GM11168 (cell line): ENCODE results near the gene ARHGAP15.

ENCODE experiments used
- in situ Hi-C: fragments of 300-500 bp; cut with MboI; formaldehyde crosslinking; loops from one replicate; pipeline ENCODE4 v1.12.0; 2022; ENCODE audit warnings: low sequenced_read_pairs; ENCODE audit not compliant: unreplicated experiment

ARHGAP15 gene

GRCh38 chr2:143691121-143691520 lies 561.9 kb downstream of the ARHGAP15 start:
- in situ Hi-C loops: no loop called here

- in situ Hi-C loops: no loop called here
Measured at GRCh38 chr2:143692162-143692561, 562.9 kb downstream of the ARHGAP15 start.

- in situ Hi-C loops: no loop called here
Measured at GRCh38 chr2:143692967-143693366, 563.7 kb downstream of the ARHGAP15 start.

GRCh38 chr2:143694335-143694734 lies 565.1 kb downstream of the ARHGAP15 start:
- in situ Hi-C loops: no loop called here

- in situ Hi-C loops: no loop called here
Measured at GRCh38 chr2:143696651-143697050, 567.4 kb downstream of the ARHGAP15 start.

- in situ Hi-C loops: no loop called here
Measured at GRCh38 chr2:143697744-143698143, 568.5 kb downstream of the ARHGAP15 start.

- in situ Hi-C loops: no loop called here
Measured at GRCh38 chr2:143698352-143698751, 569.1 kb downstream of the ARHGAP15 start.

- in situ Hi-C loops: no loop called here
Measured at GRCh38 chr2:143698888-143699570, 569.8 kb downstream of the ARHGAP15 start.

GRCh38 chr2:143700865-143701264 lies 571.6 kb downstream of the ARHGAP15 start:
- in situ Hi-C loops: no loop called here

GRCh38 chr2:143701785-143702184 lies 572.6 kb downstream of the ARHGAP15 start:
- in situ Hi-C loops: no loop called here

- in situ Hi-C loops: no loop called here
Measured at GRCh38 chr2:143702931-143703330, 573.7 kb downstream of the ARHGAP15 start.

- in situ Hi-C loops: no loop called here
Measured at GRCh38 chr2:143704451-143705106, 575.4 kb downstream of the ARHGAP15 start.

- in situ Hi-C loops: no loop called here
Measured at GRCh38 chr2:143705108-143705707, 576.0 kb downstream of the ARHGAP15 start.

GRCh38 chr2:143706354-143706753 lies 577.1 kb downstream of the ARHGAP15 start:
- in situ Hi-C loops: no loop called here

GRCh38 chr2:143708682-143709081 lies 579.5 kb downstream of the ARHGAP15 start:
- in situ Hi-C loops: no loop called here

- in situ Hi-C loops: no loop called here
Measured at GRCh38 chr2:143710196-143710595, 581.0 kb downstream of the ARHGAP15 start.

GRCh38 chr2:143710879-143711278 lies 581.7 kb downstream of the ARHGAP15 start:
- in situ Hi-C loops: no loop called here

GRCh38 chr2:143716522-143716921 lies 587.3 kb downstream of the ARHGAP15 start:
- in situ Hi-C loops: no loop called here

- in situ Hi-C loops: no loop called here
Measured at GRCh38 chr2:143717053-143717452, 587.8 kb downstream of the ARHGAP15 start.

- in situ Hi-C loops: no loop called here
Measured at GRCh38 chr2:143717536-143718168, 588.4 kb downstream of the ARHGAP15 start.

GRCh38 chr2:143718745-143719144 lies 589.5 kb downstream of the ARHGAP15 start:
- in situ Hi-C loops: no loop called here
